HG03159 (cell line): ENCODE results near the gene MX2.
"Not testable (repeated sequence)": the region's sequence is repeated elsewhere in the genome, so short reads cannot be mapped to it uniquely, and the experiment has no call there.

Experiments used
- ATAC-seq: cut with Tn5 transposase; IDR thresholded peaks from one replicate; pipeline ENCODE4 v1.9.1; 2021; ENCODE audit warnings: mild to moderate bottlenecking, moderate library complexity; ENCODE audit not compliant: unreplicated experiment

The MX2 gene

GRCh38 chr21:41333752-41334151 lies 28.1 kb upstream of the MX2 start:
- no peak for ATAC-seq

DNA sequence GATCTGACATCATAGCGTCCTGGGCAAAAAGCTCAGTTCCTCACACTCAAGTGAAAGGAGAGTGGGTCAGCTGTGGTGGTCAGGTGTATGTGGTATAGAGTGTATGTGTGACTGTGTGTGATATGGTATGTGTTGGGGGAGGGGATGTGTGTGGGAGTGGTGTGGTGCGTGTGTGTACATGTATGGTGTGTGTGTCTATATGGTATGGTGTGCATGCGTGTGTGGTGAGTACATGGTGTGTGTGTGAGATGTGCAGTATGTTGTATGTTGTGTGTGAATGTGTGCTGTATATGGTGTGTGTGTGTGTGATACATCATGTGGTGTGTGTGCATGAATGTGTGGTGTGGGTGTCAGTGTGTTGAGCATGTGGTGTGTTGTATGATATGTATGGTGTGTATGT lies 24.3 kb upstream of the MX2 start:
- ATAC-seq = no peak

DNA sequence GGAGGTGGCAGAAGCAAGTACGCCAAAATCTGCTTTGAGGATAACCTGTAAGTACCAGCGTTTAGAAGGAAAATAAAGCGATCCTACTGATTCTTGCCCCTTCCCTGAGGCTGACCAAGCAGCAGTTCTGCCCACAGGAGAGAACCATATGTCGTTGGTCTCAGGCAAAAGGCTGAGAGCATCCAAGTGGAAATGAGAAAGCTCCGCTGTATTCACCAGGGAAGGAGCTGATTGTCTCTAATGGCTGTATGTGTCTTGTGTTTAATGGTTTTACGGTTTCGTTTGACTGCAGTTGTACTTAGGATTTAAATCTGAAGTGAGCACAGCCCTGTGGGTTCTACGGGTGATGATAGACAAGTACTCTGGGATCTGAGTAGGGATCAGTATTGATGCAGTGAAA lies 23.4 kb upstream of the MX2 start:
- ATAC-seq = no peak

DNA sequence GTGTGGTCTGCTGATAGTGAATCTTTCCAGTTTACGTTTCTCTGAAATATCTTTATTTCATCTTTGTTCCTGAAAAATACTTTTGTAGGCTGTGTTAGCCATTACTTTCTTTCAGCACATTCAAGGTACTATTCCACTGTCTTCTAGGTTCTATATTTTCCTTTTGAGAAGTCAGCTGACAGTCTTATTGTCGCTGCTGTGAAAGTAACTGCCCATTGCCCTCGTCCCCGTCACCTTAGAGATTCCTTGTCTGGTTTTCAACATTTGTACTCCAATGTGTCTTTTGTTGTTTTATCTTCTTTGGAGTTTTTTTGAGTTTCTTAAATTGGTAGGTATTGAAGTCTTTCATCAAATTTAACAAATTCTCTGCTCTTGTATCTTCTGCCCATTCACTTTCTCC lies 19.8 kb upstream of the MX2 start:
- ATAC-seq = no peak

GRCh38 chr21:41344146-41344545 lies 17.7 kb upstream of the MX2 start:
- no peak for ATAC-seq

GRCh38 chr21:41345356-41345755 lies 16.5 kb upstream of the MX2 start:
- no peak for ATAC-seq

- ATAC-seq = no peak
Measured at GRCh38 chr21:41345934-41346685, 15.7 kb upstream of the MX2 start.

- no peak for ATAC-seq
Measured at GRCh38 chr21:41346758-41347157, 15.1 kb upstream of the MX2 start.

DNA sequence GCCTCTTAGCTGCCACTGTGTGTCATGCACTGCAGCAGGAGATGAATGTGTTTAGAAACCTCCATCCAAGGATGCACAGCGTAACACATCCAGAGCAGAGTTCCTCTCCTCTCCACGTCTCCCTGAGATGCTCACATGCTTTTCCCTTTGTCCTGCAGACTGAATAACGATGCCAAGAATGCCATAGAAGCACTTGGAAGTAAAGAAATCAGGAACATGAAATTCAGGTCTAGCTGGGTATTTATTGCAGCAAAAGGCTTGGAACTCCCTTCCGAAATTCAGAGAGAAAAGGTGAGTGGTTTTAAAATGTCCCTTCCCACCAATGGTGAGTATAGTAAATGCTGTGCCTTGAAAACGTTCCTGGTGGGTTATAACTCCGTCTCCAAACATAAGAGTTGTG lies 13.4 kb upstream of the MX2 start:
- no peak for ATAC-seq

DNA sequence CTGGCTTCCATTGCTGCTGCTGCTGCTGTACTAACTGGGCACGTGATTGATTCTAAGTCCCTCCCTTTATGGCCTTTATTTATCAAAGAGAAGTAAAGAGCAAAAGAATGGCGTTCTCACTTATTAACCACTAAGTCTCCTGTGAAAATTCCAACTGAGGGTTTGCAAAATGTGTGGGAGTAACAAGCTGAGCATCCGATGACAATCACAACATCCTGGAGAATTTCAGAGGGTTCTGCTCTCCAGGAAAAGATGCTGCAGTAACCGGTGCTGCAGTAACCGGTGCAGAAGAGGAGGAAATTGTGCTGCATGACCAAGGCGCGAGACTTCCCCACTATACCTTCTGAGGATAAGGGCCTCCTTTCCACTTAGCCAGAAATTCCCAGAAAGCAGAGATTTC lies 12.7 kb upstream of the MX2 start:
- no peak for ATAC-seq

- no peak for ATAC-seq
Measured at GRCh38 chr21:41349619-41350390, 12.0 kb upstream of the MX2 start.

- no peak for ATAC-seq
Measured at GRCh38 chr21:41350436-41351155, 11.2 kb upstream of the MX2 start.

- ATAC-seq = no peak
Measured at GRCh38 chr21:41357546-41357945, 4.3 kb upstream of the MX2 start.

DNA sequence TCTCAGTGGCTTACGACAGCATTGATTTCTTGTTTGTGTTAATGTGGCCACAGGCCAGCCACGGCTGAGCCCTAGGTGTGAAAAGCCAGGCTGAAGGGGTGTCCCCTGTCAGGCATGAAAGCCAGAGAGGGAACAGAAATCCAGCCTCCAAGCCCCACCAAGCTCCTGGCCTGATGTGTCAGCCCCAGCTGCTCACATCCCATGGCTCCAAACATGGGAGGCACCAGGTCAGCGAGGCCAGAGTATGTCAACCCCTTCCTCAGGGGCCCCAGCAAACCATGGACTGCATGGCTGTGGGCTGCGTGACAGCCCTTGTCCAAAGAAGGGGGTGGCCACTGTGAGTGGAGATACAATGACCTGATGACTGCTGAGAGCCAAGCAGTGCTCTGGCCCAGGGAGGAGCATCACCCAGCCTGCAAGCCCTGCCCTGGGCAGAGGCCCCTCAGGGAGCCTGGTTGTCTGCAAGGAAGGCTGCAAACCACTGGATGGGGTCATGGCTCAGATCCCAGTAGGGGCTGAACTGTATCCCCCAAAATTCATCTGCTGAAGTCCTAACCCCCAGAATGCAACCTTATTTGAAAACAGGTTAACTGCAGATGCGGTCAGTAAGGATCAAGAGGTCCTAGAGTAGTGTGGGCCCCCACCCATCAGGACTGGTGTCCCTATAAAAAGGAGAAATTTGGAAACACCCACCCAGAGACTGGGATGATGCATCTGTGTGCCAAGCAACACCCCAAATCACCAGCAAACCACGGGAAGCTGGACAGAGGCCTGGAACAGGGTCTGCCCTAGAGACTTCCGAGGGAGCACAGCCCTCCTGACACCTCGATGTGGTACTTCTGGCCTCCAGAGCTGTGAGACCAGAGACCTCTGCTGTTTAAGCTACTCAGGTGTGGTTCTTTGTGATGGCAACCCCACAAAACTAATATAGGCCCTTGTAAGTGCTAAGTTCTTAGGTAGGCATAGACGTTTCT lies 3.3 kb upstream of the MX2 start:
- ATAC-seq = no peak

DNA sequence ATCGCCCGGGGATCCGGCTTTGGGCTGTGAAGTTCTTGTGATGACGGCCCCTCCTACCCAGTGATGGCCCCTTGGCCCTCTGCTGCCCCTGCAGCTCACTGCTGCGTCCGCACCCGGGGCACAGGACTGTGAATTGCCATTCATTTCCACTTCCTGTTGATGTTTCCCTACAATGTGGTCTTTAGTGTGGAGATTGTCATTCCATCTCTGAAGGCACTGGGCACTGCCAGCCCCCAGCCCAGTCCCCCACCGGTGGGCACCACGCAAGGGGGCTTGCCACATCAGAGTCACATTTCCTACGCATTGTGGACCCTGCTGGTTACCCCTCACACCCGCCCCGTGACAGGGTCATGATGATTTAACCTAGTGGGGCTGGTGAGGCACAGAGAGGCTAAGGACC lies 2.5 kb upstream of the MX2 start:
- ATAC-seq = no peak

DNA sequence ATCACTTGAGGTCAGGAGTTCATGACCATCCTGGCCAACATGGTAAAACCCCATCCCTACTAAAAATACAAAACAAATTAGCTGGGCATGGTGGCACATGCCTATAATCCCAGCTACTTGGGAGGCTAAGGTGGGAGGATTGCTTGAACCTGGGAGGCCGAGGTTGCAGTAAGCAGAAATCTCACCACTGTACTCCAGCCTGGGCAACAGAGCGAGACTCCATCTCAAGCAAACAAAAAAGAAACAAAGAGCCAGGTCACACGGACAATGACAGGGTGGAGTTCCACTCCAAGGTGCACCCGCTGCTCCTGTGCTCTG lies 2.1 kb upstream of the MX2 start:
- ATAC-seq = not testable (repeated sequence)

- ATAC-seq = no peak
Measured at GRCh38 chr21:41360072-41360821, 1.6 kb upstream of the MX2 start.

GRCh38 chr21:41361053-41361785 lies 608 bp upstream of the MX2 start:
- ATAC-seq = no peak

DNA sequence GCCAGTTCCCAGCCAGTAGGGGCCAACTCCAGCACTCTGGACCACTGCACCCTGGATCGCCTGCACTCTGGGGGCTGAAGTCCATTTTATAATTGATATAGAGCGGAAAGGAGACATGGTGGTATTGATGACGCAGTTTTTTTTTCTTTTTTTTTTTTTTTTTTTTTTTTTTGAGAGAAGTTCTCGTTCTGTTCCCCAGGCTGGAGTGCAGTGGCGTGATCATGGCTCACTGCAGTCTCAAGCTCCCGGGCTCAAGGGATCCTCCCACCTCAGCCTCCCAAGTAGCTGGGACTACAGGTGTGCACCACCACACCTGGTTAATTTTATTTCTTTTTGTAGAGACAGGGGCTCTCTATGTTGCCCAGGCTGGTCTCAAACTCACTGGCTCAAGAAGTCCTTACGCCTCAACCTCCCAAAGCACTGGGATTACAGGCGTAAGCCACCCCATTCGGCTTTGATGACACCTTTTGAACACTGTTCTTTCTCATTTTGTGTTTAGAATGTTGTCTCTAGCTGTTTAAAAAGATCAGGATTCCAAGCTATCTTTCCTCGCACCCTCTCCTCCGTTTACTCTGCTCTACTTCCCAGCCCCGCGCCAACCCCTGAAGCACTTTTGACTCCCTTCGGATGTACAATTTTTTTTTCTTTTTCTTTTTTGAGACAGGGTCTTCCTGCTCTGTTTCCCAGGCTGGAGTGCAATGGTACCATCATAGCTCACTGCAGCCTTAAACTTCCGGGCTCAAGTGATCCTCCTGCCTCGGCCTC lies 960 bp downstream of the MX2 start:
- ATAC-seq = no peak
